ENCODE results near the gene ZFAND3.

GRCh38 chr6:37851997-37852524 is 32.5 kb downstream of the ZFAND3 start:
- no peak for TF ChIP-seq CTCF (IDR thresholded peaks at IDR 0.05)
- TF ChIP-seq POLR2A (IDR thresholded peaks at IDR 0.05) = no peak

All from testis (tissue), 2 donors.